GM21515 (cell line): ENCODE measurements around the gene PAX4.
A peak's percentile ranks its signal among the peaks of the same experiment; 100 is the strongest.

Experiments
- ATAC-seq: cut with Tn5 transposase; IDR thresholded peaks from one replicate; pipeline ENCODE4 v1.9.1; 2021; ENCODE audit not compliant: unreplicated experiment

Gene PAX4, protein sequence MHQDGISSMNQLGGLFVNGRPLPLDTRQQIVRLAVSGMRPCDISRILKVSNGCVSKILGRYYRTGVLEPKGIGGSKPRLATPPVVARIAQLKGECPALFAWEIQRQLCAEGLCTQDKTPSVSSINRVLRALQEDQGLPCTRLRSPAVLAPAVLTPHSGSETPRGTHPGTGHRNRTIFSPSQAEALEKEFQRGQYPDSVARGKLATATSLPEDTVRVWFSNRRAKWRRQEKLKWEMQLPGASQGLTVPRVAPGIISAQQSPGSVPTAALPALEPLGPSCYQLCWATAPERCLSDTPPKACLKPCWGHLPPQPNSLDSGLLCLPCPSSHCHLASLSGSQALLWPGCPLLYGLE

DNA sequence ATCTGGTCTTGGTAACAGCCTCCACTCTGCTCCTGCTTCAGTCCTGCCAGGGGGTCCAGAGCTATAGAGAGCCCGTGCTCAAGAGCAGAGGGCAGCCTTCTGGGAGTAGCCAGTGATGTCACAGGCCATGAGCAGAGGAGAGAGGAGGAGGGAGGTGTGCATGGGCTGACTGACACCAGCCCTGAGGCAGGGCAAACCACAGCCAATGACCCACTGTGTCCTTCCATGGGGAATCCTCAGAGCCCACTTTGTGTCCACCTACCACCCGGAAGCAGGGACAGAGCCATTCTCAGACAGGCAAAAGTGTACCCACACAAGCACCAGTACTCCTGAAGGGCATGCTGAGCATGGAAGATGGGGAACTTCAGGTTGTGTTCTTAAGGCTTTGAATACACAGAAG, at the start of gene PAX4:
Gene PAX4 (minus strand): TSS at position 101 of the 400 bp plus-strand sequence. CDS start 2,214 bp downstream, outside the sequence.
- no peak for ATAC-seq

DNA sequence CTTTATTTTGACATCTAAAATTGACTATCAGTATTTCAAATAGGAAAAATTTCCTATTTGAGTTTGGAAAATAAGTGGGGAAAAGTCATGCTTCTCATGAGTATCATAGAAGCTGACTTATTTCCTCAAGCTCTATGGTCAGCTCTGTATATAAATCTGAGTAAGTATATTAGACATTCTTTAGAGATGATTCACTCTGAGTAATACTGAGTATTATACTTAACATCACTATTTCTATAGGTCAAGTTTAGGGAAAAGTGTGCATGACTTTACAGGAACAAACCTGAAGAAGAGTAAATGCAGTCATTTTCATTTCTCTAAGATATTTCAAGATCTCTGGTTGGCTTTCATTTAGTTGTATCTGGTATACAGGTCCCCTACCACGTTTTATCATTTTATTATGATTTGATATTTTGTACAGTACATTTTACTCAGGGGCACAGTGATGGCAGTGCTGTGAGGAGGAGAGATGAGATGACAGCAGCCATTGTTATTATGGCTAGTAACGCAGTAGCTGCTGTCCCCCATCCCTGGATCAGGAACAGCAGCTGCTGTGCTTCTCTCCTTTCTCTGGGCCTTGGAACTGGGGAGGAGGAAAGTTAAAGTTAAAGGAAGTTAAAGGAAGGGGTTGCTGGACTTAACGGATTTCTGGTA, 49.2 kb upstream of the PAX4 start:
- no peak for ATAC-seq

DNA sequence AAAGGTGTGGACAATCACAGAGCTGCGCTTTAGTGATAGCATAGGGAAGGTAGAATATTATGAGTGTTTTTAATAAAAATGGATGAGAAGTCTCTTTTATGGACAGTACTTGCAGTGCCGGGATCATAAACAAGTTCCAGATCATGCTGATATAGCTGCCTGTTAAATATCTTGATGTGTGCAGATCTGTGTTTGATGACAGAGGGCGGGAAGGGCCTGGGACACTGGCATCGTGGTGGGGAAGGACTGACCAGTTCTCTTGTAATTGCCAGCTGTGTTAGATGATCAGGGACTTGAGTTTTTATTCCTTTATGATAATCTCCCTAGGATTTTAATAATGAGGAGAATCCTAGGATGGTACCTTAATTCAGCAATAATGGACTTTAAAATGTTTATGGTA, 48.7 kb upstream of the PAX4 start:
- no peak for ATAC-seq

DNA sequence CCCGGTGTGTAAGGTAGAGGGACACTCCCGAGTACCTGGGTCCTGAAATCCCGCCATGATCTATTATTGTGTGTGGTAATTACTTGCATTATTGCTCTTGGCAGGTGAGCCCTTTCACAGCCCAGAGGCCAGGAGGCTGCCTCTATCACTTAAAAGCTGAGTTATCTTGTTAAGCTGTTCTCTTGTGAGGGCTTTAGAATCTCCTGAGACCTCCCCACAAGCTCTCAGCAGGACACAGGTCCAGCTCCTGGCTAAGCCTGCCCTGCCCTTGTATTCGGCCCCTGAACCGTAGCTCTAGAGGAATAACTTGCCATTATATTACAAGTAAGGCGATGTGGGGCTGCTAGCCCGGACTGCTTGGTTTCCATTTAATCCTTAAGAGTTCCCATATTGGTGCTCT, 48.0 kb upstream of the PAX4 start:
- no peak for ATAC-seq

DNA sequence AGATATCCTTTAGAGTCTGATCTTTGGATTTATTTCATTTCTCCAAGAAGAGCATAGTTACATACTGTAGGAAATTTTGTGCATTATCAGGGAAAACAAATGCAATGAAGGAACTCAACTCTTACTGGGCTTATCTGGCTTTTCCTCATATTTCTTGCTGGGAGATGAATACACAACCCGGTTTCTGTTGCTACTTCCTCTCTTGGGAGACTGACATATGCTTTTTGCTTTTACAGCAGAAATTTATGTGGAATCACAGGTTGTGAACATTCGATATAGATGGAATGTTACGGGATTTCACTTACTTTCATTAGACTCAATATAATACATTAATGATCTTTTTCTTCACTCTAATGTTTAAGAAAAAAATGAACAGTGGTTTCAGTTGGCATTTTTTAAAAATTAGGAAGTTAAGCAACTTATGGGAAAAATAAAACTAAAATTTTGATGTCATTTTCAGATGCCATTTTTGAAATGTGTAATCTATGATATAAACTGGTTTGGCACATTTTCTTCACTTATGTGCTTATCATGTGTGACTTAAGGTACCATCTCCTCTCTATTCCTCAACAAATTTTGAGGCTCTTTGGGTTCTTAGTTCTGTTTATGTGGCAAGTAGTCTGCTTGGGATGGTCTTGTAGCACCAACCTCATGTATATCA, 41.2 kb upstream of the PAX4 start:
- no peak for ATAC-seq

DNA sequence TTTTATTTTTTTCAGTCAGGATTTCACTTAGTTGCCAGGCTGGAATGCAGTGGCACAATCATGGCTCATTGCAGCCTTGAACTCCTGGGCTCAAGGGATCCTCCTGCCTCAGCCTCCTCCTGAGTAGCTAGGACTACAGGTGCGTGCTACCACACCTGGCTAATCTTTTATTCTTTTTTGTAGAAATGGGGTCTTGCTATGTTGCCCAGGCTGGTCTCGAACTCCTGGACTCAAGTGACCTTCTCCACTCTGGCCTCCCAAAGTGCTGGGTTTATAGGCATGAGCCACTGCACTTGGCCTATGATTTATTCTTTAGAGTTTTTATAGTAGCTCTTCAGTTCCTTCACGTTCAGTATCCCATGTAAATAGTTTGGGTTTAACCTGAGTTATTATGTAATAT, 39.6 kb upstream of the PAX4 start:
- ATAC-seq = no peak

DNA sequence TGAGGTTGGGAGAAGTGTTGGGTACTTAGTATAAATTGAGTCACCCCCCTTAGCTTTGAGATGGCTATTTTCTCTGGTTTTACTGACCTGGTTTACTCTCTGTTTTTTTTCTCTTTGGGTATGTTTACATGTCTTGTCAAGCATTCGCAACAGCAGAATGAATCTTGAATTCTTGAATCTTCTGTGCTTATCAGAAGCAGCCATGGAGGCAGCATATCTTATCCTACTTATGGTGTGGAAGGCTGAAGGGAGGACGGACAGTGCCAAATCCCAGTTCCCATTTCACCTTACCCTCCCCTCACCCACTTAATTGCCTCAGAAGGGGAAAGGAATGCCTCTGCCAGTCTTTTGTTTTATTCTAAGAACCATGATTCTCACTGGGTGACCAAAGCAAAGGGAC, 37.8 kb upstream of the PAX4 start:
- no peak for ATAC-seq

DNA sequence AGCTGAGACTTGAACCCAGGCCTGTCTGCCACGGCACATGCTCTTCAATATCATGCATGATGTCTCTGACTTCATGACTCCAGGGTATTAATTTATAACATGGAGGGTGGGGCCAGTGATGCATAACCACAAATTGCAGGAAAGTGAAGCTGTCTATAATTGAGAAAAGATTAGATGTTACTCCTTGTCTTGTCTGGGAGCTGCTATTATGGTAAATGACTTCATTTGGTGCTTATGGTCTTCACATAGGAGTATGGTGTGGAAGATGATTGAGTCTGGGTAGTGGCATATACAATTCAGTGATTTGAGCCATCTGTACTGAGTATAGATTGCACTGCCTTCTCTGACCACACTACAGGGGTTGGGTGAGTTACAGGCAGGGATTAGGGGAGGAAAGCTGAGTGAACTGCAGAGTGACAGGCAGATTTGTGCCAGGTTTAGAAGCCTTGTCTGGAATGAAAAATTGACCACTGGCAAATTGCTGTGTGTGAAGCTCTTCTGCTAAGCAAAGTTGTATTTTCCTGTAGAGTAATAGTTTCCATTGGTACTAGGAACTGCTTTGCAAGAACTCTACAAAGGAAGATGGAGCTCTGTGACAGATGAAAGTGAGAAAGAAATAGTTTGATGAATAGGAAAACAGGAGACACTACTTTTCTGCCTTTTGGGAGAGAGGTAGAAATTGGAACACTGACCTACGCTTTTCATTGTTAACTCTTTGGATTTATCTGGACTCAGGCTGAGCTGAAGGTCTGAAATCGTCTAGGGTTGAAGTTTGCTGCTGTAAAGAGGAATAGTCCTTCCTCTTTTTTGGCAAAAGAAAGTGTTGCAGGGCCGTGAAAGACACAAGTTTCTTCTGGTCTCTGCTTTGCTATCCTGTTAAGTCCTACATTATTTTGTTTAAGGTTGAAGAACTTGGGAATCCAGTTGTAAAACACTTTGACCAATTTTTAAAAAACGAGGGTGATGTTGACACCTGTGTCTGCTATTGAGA, 36.8 kb upstream of the PAX4 start:
- no peak for ATAC-seq

DNA sequence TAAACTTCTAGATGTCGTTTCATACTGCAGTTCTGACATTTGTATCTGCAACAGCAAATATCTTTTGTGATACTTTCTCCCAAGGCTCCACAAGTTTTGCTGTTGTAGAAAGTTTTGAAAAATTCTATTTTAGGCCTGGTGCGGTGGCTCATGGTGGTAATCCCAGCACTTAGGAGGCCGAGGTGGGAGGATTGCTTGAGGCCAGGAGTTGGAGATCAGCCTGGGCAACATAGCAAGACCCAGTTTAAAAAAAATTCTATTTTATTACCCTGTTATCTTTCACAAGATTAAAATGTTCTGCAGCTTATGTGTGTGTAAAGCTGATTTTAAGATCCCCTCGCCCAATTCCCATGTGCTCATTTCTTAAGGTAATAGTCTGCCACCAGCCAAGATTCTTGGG, 35.5 kb upstream of the PAX4 start:
- ATAC-seq = no peak

DNA sequence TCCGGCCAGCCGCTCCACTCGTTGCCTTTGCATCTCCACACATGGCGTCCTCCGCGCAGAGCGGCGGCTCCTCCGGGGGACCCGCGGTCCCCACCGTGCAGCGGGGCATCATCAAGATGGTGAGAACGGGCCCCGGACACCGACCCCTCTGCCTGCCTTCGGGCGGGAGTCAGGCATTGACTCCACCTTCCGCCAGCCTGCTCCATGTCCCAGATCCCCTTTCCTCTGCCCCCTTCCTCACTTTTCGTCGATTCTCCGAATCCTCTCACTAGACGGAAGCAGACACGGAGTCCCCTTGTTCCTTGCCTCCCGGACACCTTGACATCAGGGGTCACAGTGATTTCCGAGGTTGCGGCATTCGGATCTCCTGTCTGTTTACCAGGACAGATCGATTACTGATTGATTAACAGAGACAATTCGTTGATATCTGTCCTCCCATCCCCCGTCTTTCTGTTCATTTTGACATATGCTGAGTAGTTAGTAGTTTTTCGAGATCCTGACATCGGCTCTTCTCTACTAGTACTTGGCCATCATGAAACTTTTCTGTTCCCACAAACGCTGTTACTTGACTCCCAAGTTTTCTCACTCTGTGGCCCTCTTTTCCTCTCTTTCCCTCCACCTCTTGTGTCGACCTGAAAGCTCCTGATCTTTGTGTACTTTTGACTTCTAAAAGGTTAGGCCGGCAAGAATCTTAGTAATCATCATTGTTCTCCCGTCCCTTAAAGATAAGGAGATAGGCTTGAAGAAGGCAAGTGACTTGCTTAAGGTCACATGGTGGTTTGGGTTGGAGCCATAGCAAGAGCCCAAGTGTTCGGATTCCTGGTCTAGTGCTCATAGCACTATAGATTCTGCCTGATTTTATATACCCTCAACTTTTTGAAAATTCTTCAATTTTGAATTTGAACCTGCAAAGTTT, 34.6 kb upstream of the PAX4 start:
- peak; percentile 18 for ATAC-seq

DNA sequence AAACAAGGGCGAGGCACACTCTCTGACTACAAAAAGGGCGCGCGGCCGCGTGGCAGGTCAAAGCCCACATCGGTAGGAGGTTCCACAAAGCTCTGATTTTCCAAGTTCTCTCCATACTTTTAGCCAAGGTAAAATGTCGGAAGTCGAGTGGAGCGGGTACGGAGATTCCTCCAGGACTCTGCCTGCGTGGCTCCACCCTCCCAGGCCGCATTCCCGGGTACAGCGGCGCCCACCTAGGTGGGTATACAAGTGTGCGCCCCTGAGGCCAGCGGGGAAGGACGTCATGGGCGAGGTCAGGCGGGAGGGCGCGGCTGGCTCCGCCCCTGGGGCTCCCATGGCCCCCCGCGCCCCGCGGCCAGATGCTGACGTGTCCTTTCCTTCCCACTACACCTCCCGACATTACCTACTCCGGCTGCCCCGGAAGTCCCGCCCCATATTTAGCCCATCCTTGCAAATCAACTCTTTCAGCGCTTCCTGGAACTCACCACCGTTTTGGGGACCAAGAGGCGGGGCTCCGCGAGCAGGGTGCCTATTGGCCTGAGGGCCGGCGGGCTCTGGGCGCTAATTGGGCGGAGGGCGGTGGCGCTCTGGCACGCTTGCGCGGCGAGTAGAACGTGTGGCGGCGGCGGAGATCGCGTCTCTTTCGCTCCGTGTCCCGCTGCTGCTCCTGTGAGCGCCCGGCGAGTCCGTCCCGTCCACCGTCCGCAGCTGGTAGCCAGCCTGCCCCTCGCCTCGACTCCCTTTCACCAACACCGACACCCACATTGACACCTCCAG, 33.8 kb upstream of the PAX4 start, which contains the start of gene SND1:
Gene SND1 (plus strand): TSS at position 639 of the 777 bp plus-strand sequence. CDS start 180 bp downstream, outside the sequence.
- peak; percentile 97 for ATAC-seq

DNA sequence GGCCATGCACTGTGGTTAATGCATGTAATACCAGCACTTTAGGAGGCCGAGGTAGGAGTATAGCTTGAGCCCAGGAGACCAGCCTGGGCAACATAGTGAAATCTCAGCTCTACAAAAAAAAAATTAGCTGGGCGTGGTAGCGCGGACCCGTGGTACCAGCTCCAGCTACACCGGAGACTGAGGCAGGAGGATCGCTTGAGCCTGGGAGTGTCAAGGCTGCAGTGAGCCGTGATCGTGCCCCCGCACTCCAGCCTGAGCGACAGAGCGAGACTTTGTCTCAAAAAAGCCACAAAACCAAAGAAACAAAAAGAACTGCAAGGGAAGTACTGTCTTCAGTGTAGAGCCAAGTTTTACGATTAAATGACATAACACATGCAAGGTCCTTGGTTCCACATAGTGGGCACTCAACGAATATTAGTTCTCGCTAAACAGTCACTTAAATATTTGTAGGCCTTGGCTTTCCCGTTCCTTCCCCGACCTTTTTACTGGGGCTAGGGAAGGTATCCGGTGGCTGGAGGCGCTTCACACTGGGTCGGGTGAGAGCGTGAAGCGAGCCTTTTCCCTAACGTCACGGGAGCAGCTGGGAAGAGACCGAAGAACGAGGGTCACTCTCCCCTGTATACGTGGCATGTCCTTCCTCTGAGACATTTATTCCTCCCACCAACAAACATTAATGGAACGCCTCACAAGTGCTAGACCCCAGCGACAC, 33.1 kb upstream of the PAX4 start:
- peak; percentile 0 for ATAC-seq

DNA sequence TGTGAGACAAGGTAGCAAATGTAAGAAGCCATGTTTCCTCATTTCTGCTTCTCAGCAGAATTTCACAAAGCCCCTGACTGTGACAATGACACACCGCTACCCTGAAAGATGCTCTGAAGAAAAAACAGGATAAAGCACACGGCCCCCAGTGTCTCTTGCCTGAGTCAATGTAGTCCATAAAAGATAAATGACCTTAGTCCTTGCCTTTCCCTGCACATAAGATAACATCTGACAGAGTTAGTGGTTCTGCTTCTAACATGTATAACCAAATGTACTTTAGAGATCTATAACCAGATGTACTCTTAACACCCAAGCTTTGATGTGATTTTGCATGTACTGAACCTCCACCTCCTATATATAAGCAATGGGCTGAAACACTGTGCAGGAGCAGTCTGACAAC, 31.0 kb upstream of the PAX4 start:
- ATAC-seq = no peak

DNA sequence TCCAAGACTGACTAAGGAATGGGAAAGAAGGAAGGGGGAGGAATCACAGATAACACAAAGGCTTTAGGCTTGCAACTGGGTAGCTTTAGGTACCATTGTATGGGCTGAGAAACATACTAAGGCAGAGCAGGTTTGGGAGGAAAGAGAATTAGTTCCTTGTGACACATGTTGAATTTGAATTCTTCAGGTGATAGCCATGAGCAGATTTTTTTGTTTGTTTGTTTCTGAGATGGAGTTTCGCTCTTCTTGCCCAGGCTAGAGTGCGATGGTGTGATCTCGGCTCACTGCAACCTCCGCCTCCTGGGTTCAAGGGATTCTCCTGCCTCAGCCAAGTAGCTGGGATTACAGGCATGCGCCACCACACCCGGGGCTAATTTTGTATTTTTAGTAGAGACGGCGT, 29.7 kb upstream of the PAX4 start:
- ATAC-seq = no peak

DNA sequence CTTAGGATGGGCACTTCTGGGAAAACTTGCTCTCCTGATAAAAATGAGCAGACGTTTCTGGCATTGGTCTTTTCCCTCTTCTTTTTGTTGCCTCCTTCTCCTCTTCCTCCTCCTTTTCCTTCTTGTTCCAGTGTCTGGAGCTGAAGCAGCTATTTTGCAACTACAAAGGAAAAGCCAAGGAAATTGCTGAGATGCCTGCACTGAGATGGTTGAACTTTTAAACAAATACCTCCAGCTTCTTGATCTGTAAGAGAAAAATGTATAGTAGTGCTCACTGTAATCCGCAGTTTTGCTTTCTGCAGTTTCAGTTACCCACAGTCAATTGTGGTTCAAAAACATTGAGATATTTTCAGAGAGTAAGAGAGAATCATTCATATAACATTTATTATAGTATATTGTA, 26.5 kb upstream of the PAX4 start:
- ATAC-seq = no peak

DNA sequence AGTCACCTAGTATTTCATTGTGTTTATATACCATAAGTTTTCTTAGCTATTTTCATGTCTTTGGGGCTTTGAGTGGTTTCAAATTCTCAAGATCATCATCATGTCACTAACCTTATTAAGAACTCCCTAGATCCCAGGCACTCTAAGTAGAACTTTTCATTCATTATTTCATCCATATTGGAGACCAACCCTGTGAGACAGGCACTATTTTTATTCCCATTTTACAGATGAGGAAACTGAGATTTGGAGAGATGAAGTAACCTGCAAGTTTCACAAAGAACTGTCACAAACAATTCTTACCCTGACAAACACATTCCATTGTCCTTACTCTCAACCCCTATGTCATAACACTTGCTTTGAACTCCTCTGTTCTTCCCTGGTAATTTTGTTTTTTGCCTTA, 20.3 kb upstream of the PAX4 start:
- ATAC-seq = no peak

DNA sequence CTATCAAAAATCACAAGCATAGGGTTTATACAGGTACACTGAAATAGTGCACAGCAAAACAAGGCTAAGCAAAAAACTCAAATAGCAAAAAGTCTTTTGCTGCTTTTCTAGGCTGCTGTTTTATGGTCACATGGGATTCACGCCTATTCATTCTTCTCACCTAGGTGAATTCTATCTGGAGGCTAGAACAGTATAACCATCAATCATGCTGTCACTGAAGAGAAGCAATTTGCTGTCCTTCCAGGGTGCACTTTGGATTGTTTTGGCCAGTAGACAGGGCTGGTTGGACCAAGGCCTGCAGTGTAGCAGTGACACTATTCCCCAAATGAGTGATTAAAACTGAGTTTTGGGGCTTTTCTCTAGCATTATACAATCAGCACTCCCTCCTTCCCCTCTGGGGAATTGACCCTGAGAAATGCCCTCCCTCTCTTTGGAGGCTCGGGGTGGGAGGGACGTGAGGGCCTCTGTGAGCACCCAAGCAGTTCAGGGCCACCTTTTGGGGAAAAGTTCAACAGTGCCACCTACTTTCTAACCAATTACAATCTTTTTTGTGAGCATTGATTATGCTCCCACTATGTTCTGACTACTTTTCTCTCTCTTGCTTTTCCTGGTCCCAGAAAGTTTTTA, 17.8 kb upstream of the PAX4 start:
- no peak for ATAC-seq
